ENCODE results near the gene CRTAC1.
"Not testable (repeated sequence)": the region's sequence is repeated elsewhere in the genome, so short reads cannot be mapped to it uniquely, and the experiment has no call there.

DNA sequence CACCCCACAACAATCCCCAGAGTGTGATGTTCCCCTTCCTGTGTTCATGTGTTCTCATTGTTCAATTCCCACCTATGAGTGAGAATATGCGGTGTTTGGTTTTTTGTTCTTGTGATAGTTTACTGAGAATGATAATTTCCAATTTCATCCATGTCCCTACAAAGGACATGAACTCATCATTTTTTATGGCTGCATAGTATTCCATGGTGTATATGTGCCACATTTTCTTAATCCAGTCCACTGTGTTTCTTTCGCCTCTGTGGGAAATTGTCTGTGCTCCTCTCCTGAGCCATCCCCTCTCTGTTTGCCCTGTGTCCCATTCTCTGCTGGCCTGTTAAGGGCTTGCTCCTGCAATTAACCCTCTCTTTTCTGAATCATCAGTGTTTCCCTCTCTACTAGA, 186.4 kb downstream of the CRTAC1 start:
- TF ChIP-seq, protein P1, sequence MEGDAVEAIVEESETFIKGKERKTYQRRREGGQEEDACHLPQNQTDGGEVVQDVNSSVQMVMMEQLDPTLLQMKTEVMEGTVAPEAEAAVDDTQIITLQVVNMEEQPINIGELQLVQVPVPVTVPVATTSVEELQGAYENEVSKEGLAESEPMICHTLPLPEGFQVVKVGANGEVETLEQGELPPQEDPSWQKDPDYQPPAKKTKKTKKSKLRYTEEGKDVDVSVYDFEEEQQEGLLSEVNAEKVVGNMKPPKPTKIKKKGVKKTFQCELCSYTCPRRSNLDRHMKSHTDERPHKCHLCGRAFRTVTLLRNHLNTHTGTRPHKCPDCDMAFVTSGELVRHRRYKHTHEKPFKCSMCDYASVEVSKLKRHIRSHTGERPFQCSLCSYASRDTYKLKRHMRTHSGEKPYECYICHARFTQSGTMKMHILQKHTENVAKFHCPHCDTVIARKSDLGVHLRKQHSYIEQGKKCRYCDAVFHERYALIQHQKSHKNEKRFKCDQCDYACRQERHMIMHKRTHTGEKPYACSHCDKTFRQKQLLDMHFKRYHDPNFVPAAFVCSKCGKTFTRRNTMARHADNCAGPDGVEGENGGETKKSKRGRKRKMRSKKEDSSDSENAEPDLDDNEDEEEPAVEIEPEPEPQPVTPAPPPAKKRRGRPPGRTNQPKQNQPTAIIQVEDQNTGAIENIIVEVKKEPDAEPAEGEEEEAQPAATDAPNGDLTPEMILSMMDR (IDR thresholded peaks at IDR 0.05) = not testable (repeated sequence)
- TF ChIP-seq, protein P2, sequence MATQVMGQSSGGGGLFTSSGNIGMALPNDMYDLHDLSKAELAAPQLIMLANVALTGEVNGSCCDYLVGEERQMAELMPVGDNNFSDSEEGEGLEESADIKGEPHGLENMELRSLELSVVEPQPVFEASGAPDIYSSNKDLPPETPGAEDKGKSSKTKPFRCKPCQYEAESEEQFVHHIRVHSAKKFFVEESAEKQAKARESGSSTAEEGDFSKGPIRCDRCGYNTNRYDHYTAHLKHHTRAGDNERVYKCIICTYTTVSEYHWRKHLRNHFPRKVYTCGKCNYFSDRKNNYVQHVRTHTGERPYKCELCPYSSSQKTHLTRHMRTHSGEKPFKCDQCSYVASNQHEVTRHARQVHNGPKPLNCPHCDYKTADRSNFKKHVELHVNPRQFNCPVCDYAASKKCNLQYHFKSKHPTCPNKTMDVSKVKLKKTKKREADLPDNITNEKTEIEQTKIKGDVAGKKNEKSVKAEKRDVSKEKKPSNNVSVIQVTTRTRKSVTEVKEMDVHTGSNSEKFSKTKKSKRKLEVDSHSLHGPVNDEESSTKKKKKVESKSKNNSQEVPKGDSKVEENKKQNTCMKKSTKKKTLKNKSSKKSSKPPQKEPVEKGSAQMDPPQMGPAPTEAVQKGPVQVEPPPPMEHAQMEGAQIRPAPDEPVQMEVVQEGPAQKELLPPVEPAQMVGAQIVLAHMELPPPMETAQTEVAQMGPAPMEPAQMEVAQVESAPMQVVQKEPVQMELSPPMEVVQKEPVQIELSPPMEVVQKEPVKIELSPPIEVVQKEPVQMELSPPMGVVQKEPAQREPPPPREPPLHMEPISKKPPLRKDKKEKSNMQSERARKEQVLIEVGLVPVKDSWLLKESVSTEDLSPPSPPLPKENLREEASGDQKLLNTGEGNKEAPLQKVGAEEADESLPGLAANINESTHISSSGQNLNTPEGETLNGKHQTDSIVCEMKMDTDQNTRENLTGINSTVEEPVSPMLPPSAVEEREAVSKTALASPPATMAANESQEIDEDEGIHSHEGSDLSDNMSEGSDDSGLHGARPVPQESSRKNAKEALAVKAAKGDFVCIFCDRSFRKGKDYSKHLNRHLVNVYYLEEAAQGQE (IDR thresholded peaks at IDR 0.05; ENCODE audit: low read depth, low read length) = not testable (repeated sequence)
- TF ChIP-seq, protein P3, sequence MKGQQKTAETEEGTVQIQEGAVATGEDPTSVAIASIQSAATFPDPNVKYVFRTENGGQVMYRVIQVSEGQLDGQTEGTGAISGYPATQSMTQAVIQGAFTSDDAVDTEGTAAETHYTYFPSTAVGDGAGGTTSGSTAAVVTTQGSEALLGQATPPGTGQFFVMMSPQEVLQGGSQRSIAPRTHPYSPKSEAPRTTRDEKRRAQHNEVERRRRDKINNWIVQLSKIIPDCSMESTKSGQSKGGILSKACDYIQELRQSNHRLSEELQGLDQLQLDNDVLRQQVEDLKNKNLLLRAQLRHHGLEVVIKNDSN (IDR thresholded peaks at IDR 0.05; ENCODE audit: borderline replicate concordance, low read depth) = not testable (repeated sequence)
- TF ChIP-seq NRF1 (IDR thresholded peaks at IDR 0.05; ENCODE audit: low read depth, low read length); TCF12 (IDR thresholded peaks at IDR 0.05): not testable (repeated sequence)
